PFSK-1 (cell line): Measurements from ENCODE around the gene RNH1.

ENCODE experiments used
- POLR2AphosphoS5 ChIP-seq: IDR thresholded peaks from 2 replicates; pipeline ENCODE4 v1.6.1; 2012; ENCODE audit warnings: low read depth, mild to moderate bottlenecking, control low read depth, low read length, moderate library complexity
- SIN3A ChIP-seq: IDR thresholded peaks from 2 replicates; pipeline ENCODE4 v1.6.1; 2012; ENCODE audit warnings: mild to moderate bottlenecking, low read length, moderate library complexity, borderline replicate concordance; ENCODE audit not compliant: insufficient read depth
- TAF1 ChIP-seq: IDR thresholded peaks from 2 replicates; pipeline ENCODE4 v1.6.1; 2012; ENCODE audit warnings: low read length, control low read depth, borderline replicate concordance; ENCODE audit not compliant: insufficient read depth
- TF ChIP-seq, protein P1 (sequence below), 2 experiments: IDR thresholded peaks; 2 replicates each; pipeline versions ENCODE4 v1.6.1 to v1.8.0; 2011 to 2012; ENCODE audit warnings: low read depth in 2 of 2, low read length in 2 of 2, control low read depth in 1 of 2, inconsistent platforms in 1 of 2, mild to moderate bottlenecking in 1 of 2, moderate library complexity in 1 of 2; ENCODE audit not compliant: insufficient read depth in 1 of 2

DNA sequence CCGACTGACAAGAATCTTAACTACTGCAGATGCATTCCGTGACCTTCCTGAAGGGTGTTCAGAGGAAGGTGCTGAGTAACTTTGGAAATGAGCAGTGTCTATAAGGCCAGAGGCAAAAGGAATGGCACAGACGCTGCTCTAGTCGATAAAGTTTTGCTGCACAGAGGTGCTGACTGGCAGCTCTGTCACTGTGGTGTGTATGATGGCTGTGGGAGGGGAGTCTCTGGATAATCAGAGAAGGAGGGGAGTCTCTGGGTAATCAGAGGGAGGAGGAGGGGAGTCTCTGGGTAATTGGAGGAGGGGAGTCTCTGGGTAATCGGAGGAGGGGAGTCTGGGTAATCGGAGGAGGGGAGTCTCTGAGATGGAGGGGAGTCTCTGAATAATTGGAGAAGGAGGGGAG, 38.5 kb downstream of the RNH1 start:
- TF ChIP-seq, protein P1, sequence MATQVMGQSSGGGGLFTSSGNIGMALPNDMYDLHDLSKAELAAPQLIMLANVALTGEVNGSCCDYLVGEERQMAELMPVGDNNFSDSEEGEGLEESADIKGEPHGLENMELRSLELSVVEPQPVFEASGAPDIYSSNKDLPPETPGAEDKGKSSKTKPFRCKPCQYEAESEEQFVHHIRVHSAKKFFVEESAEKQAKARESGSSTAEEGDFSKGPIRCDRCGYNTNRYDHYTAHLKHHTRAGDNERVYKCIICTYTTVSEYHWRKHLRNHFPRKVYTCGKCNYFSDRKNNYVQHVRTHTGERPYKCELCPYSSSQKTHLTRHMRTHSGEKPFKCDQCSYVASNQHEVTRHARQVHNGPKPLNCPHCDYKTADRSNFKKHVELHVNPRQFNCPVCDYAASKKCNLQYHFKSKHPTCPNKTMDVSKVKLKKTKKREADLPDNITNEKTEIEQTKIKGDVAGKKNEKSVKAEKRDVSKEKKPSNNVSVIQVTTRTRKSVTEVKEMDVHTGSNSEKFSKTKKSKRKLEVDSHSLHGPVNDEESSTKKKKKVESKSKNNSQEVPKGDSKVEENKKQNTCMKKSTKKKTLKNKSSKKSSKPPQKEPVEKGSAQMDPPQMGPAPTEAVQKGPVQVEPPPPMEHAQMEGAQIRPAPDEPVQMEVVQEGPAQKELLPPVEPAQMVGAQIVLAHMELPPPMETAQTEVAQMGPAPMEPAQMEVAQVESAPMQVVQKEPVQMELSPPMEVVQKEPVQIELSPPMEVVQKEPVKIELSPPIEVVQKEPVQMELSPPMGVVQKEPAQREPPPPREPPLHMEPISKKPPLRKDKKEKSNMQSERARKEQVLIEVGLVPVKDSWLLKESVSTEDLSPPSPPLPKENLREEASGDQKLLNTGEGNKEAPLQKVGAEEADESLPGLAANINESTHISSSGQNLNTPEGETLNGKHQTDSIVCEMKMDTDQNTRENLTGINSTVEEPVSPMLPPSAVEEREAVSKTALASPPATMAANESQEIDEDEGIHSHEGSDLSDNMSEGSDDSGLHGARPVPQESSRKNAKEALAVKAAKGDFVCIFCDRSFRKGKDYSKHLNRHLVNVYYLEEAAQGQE (IDR thresholded peaks at IDR 0.05; ENCODE audit: insufficient read depth in 1 of 2, low read depth in 2 of 2, low read length in 2 of 2): no peak
- TF ChIP-seq TAF1 (no peak), POLR2AphosphoS5 (no peak), SIN3A (no peak)
